Loucy (cell line): ENCODE measurements around the gene PSMG3.

Experiments
- EZH2phosphoT487 ChIP-seq: fragments of 200-600 bp; IDR thresholded peaks from 2 replicates; pipeline ENCODE4 v1.6.1; 2018; ENCODE audit warnings: antibody characterized with exemption, mild to moderate bottlenecking, moderate library complexity, borderline replicate concordance
- TF ChIP-seq, protein P1 (sequence below): fragments of 200-600 bp; sonication (generic); conservative IDR thresholded peaks from 2 replicates; pipeline ENCODE4 v1.5.1; 2014; ENCODE audit warnings: mild to moderate bottlenecking, antibody characterized with exemption, low read length

- TF ChIP-seq, protein P1, sequence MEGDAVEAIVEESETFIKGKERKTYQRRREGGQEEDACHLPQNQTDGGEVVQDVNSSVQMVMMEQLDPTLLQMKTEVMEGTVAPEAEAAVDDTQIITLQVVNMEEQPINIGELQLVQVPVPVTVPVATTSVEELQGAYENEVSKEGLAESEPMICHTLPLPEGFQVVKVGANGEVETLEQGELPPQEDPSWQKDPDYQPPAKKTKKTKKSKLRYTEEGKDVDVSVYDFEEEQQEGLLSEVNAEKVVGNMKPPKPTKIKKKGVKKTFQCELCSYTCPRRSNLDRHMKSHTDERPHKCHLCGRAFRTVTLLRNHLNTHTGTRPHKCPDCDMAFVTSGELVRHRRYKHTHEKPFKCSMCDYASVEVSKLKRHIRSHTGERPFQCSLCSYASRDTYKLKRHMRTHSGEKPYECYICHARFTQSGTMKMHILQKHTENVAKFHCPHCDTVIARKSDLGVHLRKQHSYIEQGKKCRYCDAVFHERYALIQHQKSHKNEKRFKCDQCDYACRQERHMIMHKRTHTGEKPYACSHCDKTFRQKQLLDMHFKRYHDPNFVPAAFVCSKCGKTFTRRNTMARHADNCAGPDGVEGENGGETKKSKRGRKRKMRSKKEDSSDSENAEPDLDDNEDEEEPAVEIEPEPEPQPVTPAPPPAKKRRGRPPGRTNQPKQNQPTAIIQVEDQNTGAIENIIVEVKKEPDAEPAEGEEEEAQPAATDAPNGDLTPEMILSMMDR = no peak
- no peak for TF ChIP-seq EZH2phosphoT487
Observed at GRCh38 chr7:1561036-1561940, 8.5 kb downstream of the PSMG3 start.
